ENCODE measurements around the gene BIRC5.

BIRC5 gene

DNA sequence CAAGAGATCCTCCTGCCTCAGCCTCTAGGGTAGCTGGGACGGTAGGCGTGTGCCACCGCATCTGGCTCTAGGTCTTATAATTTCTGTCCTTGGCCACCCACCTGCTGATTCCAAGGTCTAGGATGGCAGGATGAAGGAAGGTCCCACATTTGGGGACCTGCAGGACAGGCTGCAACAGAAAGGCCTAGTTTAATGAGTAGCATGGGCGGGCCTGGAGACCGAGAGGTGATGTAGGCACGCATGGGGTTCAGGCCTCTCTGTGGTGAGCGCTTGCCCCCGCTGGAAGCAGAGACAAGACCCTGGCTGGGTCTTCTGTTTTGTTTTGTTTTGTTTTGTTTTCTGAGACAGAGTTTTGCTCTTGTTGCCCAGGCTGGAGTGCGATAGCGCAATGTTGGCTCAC, 51.1 kb downstream of the BIRC5 start:
- no peaks in the 10 kb centered on the region for H3K36me3 ChIP-seq
- no peaks in the 10 kb centered on the region; a peak in 2 of 22 replicates for H3K27me3 ChIP-seq
- peaks cover 0 to 16% (median 9%) of the 10 kb centered on the region in 10 experiments; a peak in 16 of 20 replicates for H3K4me1 ChIP-seq
- TF ChIP-seq Cebpa-rat (IDR thresholded peaks at IDR 0.05) = no peak
- H3K9ac ChIP-seq = no peak overlapping the region
- H3K27ac ChIP-seq = no peak overlapping the region
- no peak overlapping the region for H3K4me3 ChIP-seq
- H4K20me1 ChIP-seq = no peaks in the 10 kb centered on the region
- no peaks in the 10 kb centered on the region for H3K9me3 ChIP-seq (replicated peaks in 1 of 11)
- no peak overlapping the region for H3K4me2 ChIP-seq

- no peaks in the 10 kb centered on the region for H4K20me1 ChIP-seq
- no peak for TF ChIP-seq Cebpa-rat (IDR thresholded peaks at IDR 0.05)
- H3K27ac ChIP-seq = no peak overlapping the region; a peak in 1 of 22 replicates
- H3K4me1 ChIP-seq = peaks cover 0 to 16% (median 9%) of the 10 kb centered on the region in 10 experiments; a peak in 16 of 20 replicates
- H3K9ac ChIP-seq = no peak overlapping the region
- H3K9me3 ChIP-seq (replicated peaks in 1 of 11) = no peaks in the 10 kb centered on the region
- no peak overlapping the region for H3K4me2 ChIP-seq
- no peak overlapping the region for H3K4me3 ChIP-seq
- peaks cover 0 to 1% (median 0%) of the 10 kb centered on the region in 11 experiments; a peak in 4 of 22 replicates for H3K27me3 ChIP-seq
- no peaks in the 10 kb centered on the region for H3K36me3 ChIP-seq
Measured at GRCh38 chr17:78266231-78266631, 52.2 kb downstream of the BIRC5 start.

DNA sequence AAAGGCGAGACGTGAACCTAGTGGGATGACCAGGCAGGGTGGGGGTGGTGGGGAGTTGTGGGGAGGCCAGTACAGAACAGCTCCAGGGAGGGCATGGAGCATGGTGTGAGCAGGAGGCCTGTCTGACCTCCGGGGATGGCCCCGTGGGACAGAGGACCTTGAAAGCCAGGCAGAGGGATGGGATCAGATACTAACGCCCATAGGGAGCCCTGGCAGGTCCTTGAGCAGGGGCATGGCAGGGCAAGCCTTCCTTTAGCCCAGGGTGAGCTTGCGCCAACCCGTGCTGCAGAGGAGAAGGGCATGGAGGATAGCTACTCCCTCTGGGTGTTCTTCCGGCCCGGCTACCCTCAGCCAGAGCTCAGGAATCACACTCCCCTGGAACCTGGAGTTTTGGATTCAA, 52.7 kb downstream of the BIRC5 start:
- no peak overlapping the region for H3K9ac ChIP-seq
- H3K27ac ChIP-seq = no peak overlapping the region
- no peak overlapping the region for H3K4me2 ChIP-seq
- no peaks in the 10 kb centered on the region for H3K9me3 ChIP-seq (replicated peaks in 1 of 11)
- no peak overlapping the region for H3K4me3 ChIP-seq
- H4K20me1 ChIP-seq = no peaks in the 10 kb centered on the region
- no peaks in the 10 kb centered on the region for H3K36me3 ChIP-seq
- H3K4me1 ChIP-seq = peaks cover 3 to 19% (median 12%) of the 10 kb centered on the region in 10 experiments; a peak in 19 of 20 replicates
- peaks cover 3 to 7% (median 5%) of the 10 kb centered on the region in 11 experiments; a peak in 14 of 22 replicates for H3K27me3 ChIP-seq
- TF ChIP-seq Cebpa-rat (IDR thresholded peaks at IDR 0.05) = no peak

GRCh38 chr17:78267253-78268073, 53.4 kb downstream of the BIRC5 start:
- H4K20me1 ChIP-seq = no peaks in the 10 kb centered on the region
- no peaks in the 10 kb centered on the region for H3K36me3 ChIP-seq
- no peak overlapping the region for H3K4me2 ChIP-seq
- no peak for TF ChIP-seq Cebpa-rat (IDR thresholded peaks at IDR 0.05)
- H3K27me3 ChIP-seq = peaks cover 10 to 14% (median 12%) of the 10 kb centered on the region in 11 experiments; a peak in 18 of 22 replicates
- H3K9ac ChIP-seq = no peak overlapping the region
- H3K4me3 ChIP-seq = no peak overlapping the region
- H3K9me3 ChIP-seq (replicated peaks in 1 of 11) = no peaks in the 10 kb centered on the region
- H3K4me1 ChIP-seq = peaks cover 10 to 24% (median 18%) of the 10 kb centered on the region in 10 experiments
- H3K27ac ChIP-seq = no peak overlapping the region

- H3K27ac ChIP-seq = no peak overlapping the region
- no peaks in the 10 kb centered on the region for H4K20me1 ChIP-seq
- H3K4me3 ChIP-seq = no peak overlapping the region
- H3K4me2 ChIP-seq = no peak overlapping the region
- no peaks in the 10 kb centered on the region for H3K9me3 ChIP-seq (replicated peaks in 1 of 11)
- no peaks in the 10 kb centered on the region for H3K36me3 ChIP-seq
- H3K4me1 ChIP-seq = peaks cover 16 to 25% (median 18%) of the 10 kb centered on the region in 10 experiments
- H3K9ac ChIP-seq = no peak overlapping the region
- no peak for TF ChIP-seq Cebpa-rat (IDR thresholded peaks at IDR 0.05)
- peaks cover 13 to 22% (median 19%) of the 10 kb centered on the region in 11 experiments; a peak in 18 of 22 replicates for H3K27me3 ChIP-seq
Measured at GRCh38 chr17:78268191-78268874, 54.3 kb downstream of the BIRC5 start.

- H3K9ac ChIP-seq = no peak overlapping the region
- no peak overlapping the region for H3K4me3 ChIP-seq
- no peaks in the 10 kb centered on the region for H4K20me1 ChIP-seq
- no peak overlapping the region for H3K4me2 ChIP-seq
- no peak overlapping the region for H3K27ac ChIP-seq
- TF ChIP-seq Cebpa-rat (IDR thresholded peaks at IDR 0.05) = no peak
- no peaks in the 10 kb centered on the region for H3K9me3 ChIP-seq (replicated peaks in 1 of 11)
- peaks cover 14 to 19% (median 16%) of the 10 kb centered on the region in 10 experiments for H3K4me1 ChIP-seq
- peaks cover 13 to 23% (median 20%) of the 10 kb centered on the region in 11 experiments; a peak in 18 of 22 replicates for H3K27me3 ChIP-seq
- H3K36me3 ChIP-seq = no peaks in the 10 kb centered on the region
Measured at GRCh38 chr17:78268951-78269905, 55.2 kb downstream of the BIRC5 start.

GRCh38 chr17:78269955-78270381, 55.9 kb downstream of the BIRC5 start:
- Histone ChIP-seq H3K9ac (no peak overlapping the region), H3K4me2 (no peak overlapping the region), H3K4me1 (peaks cover 14 to 19% (median 16%) of the 10 kb centered on the region in 10 experiments)

DNA sequence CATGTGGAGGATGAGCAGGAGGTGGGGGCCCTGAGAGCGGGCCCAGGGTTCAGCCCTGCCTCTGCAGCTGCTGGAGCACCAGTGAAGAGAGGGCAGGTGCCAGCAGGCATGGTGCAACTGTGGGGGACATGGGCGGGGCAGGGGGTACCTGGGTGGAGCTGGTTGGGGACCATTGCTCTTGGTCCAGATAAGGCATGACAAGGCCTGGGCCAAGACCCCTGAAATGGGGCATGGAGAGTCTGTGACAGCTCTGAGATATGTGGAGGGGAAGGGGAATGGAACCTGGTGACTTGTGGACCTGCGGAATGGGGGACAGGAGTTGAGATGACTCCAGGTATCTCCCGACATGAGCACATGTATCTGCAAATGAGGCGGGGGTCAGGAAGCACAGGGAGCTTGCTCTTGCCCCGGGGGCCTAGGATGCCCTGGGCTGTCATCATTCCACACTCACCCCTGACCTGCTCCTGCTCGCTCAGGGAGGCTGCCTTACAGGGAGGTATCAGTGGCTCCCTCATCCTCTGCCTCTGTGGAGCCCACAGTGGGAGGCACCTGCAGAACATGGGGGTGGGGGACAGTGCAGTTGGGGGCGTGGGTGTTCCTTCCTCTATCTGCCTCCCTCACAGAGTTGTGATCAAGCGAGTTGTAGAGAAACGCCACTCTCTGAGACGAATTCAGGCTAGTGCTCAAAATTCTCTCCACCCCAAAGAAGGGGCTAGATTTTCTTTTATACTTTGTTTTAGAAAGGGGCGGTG, 57.5 kb downstream of the BIRC5 start:
- Histone ChIP-seq H4K20me1 (no peaks in the 10 kb centered on the region), H3K4me1 (peaks cover 15 to 30% (median 22%) of the 10 kb centered on the region in 10 experiments), H3K27ac (no peak overlapping the region), H3K36me3 (no peaks in the 10 kb centered on the region), H3K4me2 (peak overlapping the region in 9 of 11 experiments; percentile 36 to 66 (median 52); a peak in 11 of 22 replicates), H3K9ac (no peak overlapping the region), H3K9me3 (replicated peaks in 1 of 11) (no peaks in the 10 kb centered on the region), H3K4me3 (no peak overlapping the region), H3K27me3 (peaks cover 13 to 23% (median 20%) of the 10 kb centered on the region in 11 experiments; a peak in 18 of 22 replicates)
- no peak for TF ChIP-seq Cebpa-rat (IDR thresholded peaks at IDR 0.05)

More at GRCh38 chr17:78269955-78270381, 55.9 kb downstream of the BIRC5 start:
- peaks cover 13 to 23% (median 20%) of the 10 kb centered on the region in 11 experiments; a peak in 18 of 22 replicates for H3K27me3 ChIP-seq
- no peak overlapping the region for H3K27ac ChIP-seq
- no peaks in the 10 kb centered on the region for H3K36me3 ChIP-seq
- TF ChIP-seq Cebpa-rat (IDR thresholded peaks at IDR 0.05) = no peak
- H3K9me3 ChIP-seq (replicated peaks in 1 of 11) = no peaks in the 10 kb centered on the region
- H4K20me1 ChIP-seq = no peaks in the 10 kb centered on the region
- H3K4me3 ChIP-seq = no peak overlapping the region
